T-helper 9 cell (primary cell): Measurements from ENCODE around the gene CCRL2.

ENCODE experiments used
- DNase-seq: peaks from one replicate; pipeline ENCODE4 v3.0.0-alpha.2; 2020
- total RNA-seq, 2 donors: gene quantifications; one replicate each; lab custom pipeline; 2026; lab: John Stamatoyannopoulos, UW

Gene CCRL2, protein sequence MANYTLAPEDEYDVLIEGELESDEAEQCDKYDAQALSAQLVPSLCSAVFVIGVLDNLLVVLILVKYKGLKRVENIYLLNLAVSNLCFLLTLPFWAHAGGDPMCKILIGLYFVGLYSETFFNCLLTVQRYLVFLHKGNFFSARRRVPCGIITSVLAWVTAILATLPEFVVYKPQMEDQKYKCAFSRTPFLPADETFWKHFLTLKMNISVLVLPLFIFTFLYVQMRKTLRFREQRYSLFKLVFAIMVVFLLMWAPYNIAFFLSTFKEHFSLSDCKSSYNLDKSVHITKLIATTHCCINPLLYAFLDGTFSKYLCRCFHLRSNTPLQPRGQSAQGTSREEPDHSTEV
- total RNA-seq: 1.7 to 2.4 reads per million in 2 donors

DNA sequence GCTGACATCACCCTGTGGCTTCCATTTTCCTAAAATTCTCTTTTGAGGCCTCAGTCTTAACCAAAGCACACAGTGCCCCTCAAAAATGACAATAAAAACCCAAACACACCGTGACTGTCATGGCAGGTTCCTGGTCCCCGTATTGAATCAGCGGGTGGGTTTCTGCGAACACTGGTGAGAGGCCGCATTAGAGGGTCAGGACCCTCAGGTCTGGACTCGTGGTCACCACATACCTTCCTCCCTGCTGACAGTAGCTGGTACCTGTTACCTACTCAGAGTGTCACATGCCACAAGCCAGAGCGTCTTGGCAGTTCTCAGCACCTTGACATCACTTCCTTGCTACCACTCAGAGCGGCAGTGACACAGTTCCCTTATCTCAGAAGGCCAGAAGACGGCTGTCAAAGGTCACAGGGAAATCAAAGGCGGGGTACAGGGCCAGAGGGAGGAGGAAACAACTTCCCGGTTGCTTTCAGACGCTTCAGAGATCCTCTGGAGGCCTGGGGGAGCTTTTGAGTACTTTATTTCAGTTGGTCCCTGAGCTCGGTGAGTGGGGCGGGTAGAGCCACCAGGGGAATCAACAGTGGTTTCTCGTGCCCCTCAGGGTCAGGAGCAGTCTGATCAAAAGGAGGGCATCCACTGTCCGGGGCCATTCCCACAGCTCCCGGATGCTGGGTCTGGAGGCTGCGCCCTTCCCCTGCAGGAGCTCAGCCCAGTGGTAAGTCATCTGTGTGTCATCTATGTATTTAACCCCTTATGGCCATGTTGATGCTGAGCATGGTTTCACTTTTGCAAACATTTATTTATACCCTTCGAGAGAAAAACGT lies at the start of gene CCRL2, which contains the start of gene CCR5AS:
TSS of gene CCRL2 (plus strand) at position 472 of the 824 bp plus-strand sequence. CDS start 821 bp downstream, outside the sequence.
TSS of gene CCR5AS (minus strand) at position 279 of the 824 bp plus-strand sequence.
- DNase-seq: peak; percentile 4

DNA sequence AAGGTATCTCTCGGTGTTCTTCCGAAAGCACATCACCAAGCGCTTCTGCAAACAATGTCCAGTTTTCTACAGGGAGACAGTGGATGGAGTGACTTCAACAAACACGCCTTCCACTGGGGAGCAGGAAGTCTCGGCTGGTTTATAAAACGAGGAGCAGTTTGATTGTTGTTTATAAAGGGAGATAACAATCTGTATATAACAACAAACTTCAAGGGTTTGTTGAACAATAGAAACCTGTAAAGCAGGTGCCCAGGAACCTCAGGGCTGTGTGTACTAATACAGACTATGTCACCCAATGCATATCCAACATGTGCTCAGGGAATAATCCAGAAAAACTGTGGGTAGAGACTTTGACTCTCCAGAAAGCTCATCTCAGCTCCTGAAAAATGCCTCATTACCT lies 48.6 kb upstream of the CCRL2 start:
- no peak for DNase-seq

DNA sequence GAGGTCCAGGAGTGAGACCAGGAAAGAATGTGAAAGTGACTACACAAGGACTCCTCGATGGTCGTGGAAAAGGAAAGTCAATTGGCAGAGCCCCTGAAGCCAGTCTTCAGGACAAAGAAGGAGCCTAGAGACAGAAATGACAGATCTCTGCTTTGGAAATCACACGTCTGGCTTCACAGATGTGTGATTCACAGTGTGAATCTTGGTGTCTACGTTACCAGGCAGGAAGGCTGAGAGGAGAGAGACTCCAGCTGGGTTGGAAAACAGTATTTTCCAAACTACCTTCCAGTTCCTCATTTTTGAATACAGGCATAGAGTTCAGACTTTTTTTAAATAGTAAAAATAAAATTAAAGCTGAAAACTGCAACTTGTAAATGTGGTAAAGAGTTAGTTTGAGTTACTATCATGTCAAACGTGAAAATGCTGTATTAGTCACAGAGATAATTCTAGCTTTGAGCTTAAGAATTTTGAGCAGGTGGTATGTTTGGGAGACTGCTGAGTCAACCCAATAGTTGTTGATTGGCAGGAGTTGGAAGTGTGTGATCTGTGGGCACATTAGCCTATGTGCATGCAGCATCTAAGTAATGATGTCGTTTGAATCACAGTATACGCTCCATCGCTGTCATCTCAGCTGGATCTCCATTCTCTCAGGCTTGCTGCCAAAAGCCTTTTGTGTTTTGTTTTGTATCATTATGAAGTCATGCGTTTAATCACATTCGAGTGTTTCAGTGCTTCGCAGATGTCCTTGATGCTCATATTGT lies 47.1 kb upstream of the CCRL2 start:
- no peak for DNase-seq

DNA sequence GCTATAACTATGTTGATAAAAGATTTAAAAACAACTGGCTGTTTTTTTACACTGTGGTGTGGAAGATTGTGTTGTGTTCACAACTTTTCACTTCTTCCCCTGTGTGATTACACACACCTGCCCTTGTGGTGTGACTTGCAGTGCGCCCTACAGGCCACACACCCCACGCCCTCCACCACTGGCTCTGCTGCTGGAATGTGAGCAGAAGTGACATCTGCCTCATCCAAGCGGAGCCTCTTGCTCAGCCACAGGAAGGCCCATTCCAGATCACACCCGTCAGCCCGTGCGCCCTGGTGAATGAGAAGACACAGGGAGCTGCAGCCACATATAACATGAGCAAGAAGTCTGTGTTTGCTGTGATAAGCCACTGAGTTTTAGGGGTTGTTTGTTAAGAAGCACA lies 46.2 kb upstream of the CCRL2 start:
- no peak for DNase-seq

DNA sequence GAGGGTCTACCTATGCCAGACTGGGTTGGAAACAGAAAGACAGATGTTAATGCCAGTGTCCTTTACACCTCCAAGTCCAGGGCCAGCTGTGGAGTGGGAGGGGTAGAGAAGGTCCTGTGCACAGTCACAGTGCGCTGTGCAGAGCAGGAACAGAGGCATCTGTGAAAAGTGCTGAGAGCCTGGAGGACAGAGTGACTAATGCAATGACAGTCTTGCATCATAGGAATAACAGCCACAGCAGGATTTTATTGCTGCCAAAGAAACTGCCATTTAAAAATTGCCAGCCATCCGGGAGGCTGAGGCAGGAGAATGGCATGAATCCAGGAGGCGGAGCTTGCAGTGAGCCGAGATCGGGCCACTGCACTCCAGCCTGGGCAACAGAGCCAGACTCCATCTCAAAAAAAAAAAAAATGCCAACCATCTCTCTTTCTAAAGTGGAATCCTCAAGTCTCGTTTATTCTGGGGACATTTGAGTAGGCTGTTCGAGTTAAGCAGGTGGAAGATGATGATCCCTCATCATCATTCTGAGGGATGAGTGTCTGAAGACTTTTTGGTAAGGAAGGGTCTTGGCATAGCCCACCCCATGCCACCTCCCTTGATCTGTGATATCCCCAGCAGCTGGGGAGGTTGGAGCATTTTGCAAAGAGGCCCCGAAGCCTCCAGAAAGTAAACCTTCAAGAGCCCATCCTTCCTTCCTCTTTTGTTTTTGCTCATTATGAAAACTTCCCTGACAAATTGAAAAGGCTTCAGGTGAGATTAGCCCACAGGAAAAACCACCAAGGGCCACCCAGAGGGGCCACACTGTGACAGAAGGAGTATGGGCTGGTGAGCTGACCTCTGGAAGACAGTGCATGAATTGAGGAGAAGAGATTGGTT lies 45.4 kb upstream of the CCRL2 start:
- no peak for DNase-seq

DNA sequence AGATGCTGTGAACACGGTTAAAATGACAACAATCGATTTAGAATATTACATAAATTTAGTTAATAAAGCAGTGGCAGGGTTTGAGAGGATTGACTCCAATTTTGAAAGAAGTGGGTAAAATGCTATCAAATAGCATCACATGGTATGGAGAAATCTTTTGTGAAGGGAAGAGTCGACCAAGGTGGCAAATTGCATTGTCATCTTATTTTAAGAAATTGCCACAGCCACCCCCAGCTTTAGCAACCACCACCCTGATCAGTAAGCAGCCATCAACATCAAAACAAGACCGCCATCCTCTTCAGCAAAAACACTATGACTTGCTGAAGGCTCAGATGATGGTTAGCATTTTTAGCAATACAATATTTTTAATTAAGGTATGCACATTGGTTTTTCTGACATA lies 42.0 kb upstream of the CCRL2 start:
- DNase-seq: no peak

DNA sequence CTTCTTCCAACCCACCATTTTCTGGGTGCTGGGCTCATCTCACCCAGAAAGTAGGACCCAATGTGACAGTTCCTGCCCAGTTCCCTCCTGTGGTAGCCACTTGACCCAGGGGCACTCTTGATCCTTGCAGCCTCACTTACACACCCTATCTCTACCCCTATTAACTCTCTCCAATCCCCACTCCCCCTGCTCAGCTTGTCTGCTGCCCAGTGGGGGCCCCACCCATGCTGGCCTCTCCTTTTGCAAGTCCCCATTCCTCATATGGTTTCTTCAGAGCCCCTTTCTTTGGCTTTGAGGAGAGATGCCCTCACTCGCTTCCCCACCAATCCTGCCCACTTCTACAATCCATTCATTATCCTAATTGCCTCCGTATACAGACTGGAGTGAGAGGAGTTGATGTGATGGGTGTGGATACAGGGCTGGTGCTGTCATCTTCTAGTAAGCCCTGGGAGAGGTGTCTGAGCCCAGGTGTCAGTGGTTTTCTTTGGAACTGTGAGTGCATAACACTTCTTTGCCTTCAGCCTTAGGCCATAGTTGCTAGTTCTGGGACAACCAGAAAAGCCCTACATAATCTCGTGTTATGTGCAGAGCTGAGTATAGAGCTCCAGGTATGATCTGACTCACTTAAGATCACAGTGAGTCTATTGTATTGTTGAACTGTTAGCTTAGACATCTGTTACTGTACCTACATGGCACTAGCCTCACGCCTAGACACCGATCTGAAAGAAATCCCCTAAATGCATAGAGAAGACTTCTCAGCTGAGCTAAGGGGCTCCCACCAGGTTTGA lies 41.1 kb upstream of the CCRL2 start:
- DNase-seq: no peak

DNA sequence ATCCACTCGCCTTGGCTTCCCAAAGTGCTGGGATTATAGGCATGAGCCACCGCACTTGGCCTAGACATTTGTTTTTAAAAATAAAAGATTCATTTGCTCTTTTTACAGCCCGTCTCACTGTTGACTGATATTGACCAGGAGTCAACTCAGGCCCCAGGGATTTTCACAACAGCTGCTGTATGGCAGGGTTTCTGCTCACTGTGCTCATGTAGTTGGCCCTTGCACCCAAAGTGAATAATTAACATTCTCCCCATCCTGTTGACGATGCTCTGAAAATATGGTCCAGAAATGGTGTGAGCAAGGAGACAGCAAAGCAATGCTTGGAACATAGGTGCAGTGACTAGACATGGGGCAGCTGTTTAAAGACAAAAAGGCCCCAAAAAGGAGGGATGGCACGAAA lies 39.2 kb upstream of the CCRL2 start:
- DNase-seq: no peak

DNA sequence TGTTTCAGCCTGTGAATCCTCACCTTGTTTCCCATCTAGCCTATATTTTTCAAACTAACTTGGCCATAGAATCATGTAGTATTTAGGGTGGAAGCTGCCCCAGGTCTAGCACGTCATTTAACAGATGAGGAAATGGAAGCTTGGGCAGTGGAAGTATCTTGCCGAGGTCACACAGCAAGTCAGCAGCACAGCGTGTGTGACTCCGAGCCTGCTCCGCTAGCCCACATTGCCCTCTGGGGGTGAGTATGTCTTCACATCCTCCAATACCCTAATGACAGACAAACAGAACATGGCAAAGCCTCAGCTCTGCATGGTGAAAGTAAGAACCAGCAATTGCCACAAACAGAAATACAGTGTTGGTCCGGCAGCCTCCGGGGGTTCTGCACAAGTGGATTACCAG lies 38.5 kb upstream of the CCRL2 start:
- DNase-seq: peak; percentile 47

DNA sequence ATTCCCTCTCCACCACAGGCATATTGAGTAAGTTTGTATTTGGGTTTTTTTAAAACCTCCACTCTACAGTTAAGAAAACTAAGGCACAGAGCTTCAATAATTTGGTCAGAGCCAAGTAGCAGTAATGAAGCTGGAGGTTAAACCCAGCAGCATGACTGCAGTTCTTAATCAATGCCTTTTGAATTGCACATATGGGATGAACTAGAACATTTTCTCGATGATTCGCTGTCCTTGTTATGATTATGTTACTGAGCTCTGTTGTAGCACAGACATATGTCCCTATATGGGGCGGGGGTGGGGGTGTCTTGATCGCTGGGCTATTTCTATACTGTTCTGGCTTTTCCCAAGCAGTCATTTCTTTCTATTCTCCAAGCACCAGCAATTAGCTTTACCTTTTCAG lies 37.9 kb upstream of the CCRL2 start:
- no peak for DNase-seq

DNA sequence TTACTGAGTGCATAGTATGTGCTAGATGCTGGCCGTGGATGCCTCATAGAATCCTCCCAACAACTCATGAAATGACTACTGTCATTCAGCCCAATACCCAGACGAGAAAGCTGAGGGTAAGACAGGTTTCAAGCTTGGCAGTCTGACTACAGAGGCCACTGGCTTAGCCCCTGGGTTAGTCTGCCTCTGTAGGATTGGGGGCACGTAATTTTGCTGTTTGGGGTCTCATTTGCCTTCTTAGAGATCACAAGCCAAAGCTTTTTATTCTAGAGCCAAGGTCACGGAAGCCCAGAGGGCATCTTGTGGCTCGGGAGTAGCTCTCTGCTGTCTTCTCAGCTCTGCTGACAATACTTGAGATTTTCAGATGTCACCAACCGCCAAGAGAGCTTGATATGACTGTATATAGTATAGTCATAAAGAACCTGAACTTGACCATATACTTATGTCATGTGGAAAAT lies 37.4 kb upstream of the CCRL2 start:
- DNase-seq: no peak

DNA sequence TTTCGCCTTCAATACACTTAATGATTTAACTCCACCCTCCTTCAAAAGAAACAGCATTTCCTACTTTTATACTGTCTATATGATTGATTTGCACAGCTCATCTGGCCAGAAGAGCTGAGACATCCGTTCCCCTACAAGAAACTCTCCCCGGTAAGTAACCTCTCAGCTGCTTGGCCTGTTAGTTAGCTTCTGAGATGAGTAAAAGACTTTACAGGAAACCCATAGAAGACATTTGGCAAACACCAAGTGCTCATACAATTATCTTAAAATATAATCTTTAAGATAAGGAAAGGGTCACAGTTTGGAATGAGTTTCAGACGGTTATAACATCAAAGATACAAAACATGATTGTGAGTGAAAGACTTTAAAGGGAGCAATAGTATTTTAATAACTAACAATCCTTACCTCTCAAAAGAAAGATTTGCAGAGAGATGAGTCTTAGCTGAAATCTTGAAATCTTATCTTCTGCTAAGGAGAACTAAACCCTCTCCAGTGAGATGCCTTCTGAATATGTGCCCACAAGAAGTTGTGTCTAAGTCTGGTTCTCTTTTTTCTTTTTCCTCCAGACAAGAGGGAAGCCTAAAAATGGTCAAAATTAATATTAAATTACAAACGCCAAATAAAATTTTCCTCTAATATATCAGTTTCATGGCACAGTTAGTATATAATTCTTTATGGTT lies 36.1 kb upstream of the CCRL2 start, which contains the start of gene CCR5:
TSS of gene CCR5 (plus strand) at position 108 of the 680 bp plus-strand sequence. CDS start 1,957 bp downstream, outside the sequence.
- DNase-seq: no peak

DNA sequence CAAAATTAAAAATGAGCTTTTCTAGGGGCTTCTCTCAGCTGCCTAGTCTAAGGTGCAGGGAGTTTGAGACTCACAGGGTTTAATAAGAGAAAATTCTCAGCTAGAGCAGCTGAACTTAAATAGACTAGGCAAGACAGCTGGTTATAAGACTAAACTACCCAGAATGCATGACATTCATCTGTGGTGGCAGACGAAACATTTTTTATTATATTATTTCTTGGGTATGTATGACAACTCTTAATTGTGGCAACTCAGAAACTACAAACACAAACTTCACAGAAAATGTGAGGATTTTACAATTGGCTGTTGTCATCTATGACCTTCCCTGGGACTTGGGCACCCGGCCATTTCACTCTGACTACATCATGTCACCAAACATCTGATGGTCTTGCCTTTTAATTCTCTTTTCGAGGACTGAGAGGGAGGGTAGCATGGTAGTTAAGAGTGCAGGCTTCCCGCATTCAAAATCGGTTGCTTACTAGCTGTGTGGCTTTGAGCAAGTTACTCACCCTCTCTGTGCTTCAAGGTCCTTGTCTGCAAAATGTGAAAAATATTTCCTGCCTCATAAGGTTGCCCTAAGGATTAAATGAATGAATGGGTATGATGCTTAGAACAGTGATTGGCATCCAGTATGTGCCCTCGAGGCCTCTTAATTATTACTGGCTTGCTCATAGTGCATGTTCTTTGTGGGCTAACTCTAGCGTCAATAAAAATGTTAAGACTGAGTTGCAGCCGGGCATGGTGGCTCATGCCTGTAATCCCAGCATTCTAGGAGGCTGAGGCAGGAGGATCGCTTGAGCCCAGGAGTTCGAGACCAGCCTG lies 35.3 kb upstream of the CCRL2 start:
- DNase-seq: no peak

DNA sequence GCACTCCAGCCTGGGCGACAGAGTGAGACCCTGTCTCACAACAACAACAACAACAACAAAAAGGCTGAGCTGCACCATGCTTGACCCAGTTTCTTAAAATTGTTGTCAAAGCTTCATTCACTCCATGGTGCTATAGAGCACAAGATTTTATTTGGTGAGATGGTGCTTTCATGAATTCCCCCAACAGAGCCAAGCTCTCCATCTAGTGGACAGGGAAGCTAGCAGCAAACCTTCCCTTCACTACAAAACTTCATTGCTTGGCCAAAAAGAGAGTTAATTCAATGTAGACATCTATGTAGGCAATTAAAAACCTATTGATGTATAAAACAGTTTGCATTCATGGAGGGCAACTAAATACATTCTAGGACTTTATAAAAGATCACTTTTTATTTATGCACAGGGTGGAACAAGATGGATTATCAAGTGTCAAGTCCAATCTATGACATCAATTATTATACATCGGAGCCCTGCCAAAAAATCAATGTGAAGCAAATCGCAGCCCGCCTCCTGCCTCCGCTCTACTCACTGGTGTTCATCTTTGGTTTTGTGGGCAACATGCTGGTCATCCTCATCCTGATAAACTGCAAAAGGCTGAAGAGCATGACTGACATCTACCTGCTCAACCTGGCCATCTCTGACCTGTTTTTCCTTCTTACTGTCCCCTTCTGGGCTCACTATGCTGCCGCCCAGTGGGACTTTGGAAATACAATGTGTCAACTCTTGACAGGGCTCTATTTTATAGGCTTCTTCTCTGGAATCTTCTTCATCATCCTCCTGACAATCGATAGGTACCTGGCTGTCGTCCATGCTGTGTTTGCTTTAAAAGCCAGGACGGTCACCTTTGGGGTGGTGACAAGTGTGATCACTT lies 34.3 kb upstream of the CCRL2 start:
- DNase-seq: no peak

DNA sequence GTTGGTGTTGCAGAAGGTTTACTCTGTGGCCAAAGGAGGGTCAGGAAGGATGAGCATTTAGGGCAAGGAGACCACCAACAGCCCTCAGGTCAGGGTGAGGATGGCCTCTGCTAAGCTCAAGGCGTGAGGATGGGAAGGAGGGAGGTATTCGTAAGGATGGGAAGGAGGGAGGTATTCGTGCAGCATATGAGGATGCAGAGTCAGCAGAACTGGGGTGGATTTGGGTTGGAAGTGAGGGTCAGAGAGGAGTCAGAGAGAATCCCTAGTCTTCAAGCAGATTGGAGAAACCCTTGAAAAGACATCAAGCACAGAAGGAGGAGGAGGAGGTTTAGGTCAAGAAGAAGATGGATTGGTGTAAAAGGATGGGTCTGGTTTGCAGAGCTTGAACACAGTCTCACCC lies 32.3 kb upstream of the CCRL2 start:
- no peak for DNase-seq

DNA sequence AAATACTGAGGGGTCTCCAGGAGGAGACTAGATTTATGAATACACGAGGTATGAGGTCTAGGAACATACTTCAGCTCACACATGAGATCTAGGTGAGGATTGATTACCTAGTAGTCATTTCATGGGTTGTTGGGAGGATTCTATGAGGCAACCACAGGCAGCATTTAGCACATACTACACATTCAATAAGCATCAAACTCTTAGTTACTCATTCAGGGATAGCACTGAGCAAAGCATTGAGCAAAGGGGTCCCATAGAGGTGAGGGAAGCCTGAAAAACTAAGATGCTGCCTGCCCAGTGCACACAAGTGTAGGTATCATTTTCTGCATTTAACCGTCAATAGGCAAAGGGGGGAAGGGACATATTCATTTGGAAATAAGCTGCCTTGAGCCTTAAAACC lies 31.8 kb upstream of the CCRL2 start:
- DNase-seq: no peak

DNA sequence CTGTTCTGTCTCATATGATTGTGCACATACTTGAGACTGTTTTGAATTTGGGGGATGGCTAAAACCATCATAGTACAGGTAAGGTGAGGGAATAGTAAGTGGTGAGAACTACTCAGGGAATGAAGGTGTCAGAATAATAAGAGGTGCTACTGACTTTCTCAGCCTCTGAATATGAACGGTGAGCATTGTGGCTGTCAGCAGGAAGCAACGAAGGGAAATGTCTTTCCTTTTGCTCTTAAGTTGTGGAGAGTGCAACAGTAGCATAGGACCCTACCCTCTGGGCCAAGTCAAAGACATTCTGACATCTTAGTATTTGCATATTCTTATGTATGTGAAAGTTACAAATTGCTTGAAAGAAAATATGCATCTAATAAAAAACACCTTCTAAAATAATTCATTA lies 31.2 kb upstream of the CCRL2 start:
- no peak for DNase-seq

DNA sequence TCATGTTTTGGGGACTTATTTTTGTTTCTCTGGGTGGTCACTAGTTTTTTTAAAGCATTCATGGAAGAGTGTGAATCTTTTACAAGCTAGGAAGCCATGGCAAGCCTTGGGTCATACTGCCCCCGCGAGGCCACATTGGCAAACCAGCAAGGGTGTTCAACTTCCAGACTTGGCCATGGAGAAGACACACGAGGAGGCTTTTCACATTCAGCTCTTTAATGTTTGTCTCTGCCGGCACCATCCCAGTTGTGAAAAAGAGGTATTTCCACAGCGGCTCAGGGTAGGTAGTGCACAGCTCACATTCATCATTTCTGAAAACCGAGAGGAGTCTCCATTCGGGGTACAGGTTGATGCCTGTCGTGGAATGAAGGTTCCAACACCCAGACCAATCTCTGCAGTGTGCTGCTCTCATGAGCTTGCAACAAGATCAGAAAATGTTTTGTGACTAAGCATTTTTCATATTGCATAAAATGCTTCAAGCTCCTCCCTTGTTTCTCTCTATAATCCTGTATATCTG lies 28.6 kb upstream of the CCRL2 start:
- peak; percentile 50 for DNase-seq
